ENCODE data around the gene SMR3A. TPM values are rescaled to one million over a fixed set of nuclear protein-coding genes. Genes with fewer than 3 reads are reported as not detected.

Gene SMR3A
- total RNA-seq, 1 experiment from 2014 or later = not detected

- POLR2A ChIA-PET = no interaction called here
- no peaks in the 10 kb centered on the region for H3K36me3 ChIP-seq (ENCODE audit: control insufficient read depth, insufficient read depth, low read length)
- TF ChIP-seq POLR2AphosphoS5 (IDR thresholded peaks at IDR 0.05; ENCODE audit: low read depth, low read length) (no peak), TCF7L2 (IDR thresholded peaks at IDR 0.05; ENCODE audit: low read depth, low read length) (no peak), SIN3A (IDR thresholded peaks at IDR 0.05; ENCODE audit: borderline replicate concordance, insufficient read depth, low read depth, low read length) (no peak), REST (IDR thresholded peaks at IDR 0.05; ENCODE audit: insufficient read depth in 1 of 2, low read depth in 2 of 2, low read length in 1 of 2) (no peak)
- no peak within 1 kb of the TSS for H3K27ac ChIP-seq (ENCODE audit: low read length)
- H3K4me3 ChIP-seq (ENCODE audit: low read depth in 2 of 2, low read length in 2 of 2) = no peak within 1 kb of the TSS
- no TSS peak for BruUV-seq (replicated peaks)
- CTCF ChIA-PET = no interaction called here
- H3K9me3 ChIP-seq (ENCODE audit: control insufficient read depth, insufficient read depth, low read depth, low read length) = no peaks in the 10 kb centered on the region
- DNase-seq (ENCODE audit: low read depth, low spot score) (no peak), ATAC-seq (no peak)
- intact Hi-C loops (cut with micrococcal nuclease; ENCODE audit: unreplicated experiment) (no loop called here), in situ Hi-C loops (cut with HindIII; ENCODE audit: low pct_unique_long_range_greater_than_20kb, low sequenced_read_pairs) (no loop called here)
- no peaks in the 10 kb centered on the region for H3K27me3 ChIP-seq (ENCODE audit: control insufficient read depth, insufficient read depth, low read length)
- H3K4me1 ChIP-seq (ENCODE audit: control insufficient read depth, insufficient read depth, low read length) = no peaks in the 10 kb centered on the region
These were observed 37.0 kb downstream of the SMR3A start, which contains the start of gene OPRPN for GRCh38 chr4:70397580-70397979. Gene OPRPN, plus strand, starts transcription at chr4:70397940. Its CDS starts 1,346 bp downstream, at chr4:70399286.

GRCh38 chr4:70399319-70399718 is 38.8 kb downstream of the SMR3A start:
- ChIA-PET POLR2A (no interaction called here), CTCF (no interaction called here)
- intact Hi-C loops (cut with micrococcal nuclease; ENCODE audit: unreplicated experiment) = no loop called here
- Histone ChIP-seq H3K4me1 (ENCODE audit: control insufficient read depth, insufficient read depth, low read length) (no peaks in the 10 kb centered on the region), H3K27ac (ENCODE audit: low read length) (no peak overlapping the region), H3K9me3 (ENCODE audit: control insufficient read depth, insufficient read depth, low read depth, low read length) (no peaks in the 10 kb centered on the region), H3K27me3 (ENCODE audit: control insufficient read depth, insufficient read depth, low read length) (no peaks in the 10 kb centered on the region), H3K36me3 (ENCODE audit: control insufficient read depth, insufficient read depth, low read length) (no peaks in the 10 kb centered on the region), H3K4me3 (ENCODE audit: low read depth in 2 of 2, low read length in 2 of 2) (no peak overlapping the region)
- no TSS peak for BruUV-seq (replicated peaks)
- no peak for ATAC-seq
- in situ Hi-C loops (cut with HindIII; ENCODE audit: low pct_unique_long_range_greater_than_20kb, low sequenced_read_pairs) = no loop called here
- TF ChIP-seq REST (IDR thresholded peaks at IDR 0.05; ENCODE audit: insufficient read depth in 1 of 2, low read depth in 2 of 2, low read length in 1 of 2) = no peak
- no peak for TF ChIP-seq CTCF (IDR thresholded peaks at IDR 0.05)
- TF ChIP-seq SIN3A (IDR thresholded peaks at IDR 0.05; ENCODE audit: borderline replicate concordance, insufficient read depth, low read depth, low read length) = no peak
- TF ChIP-seq POLR2AphosphoS5 (IDR thresholded peaks at IDR 0.05; ENCODE audit: low read depth, low read length) = no peak
- no peak for TF ChIP-seq TCF7L2 (IDR thresholded peaks at IDR 0.05; ENCODE audit: low read depth, low read length)
- DNase-seq (ENCODE audit: low read depth, low spot score) = no peak

Data from Panc1 (cell line).